ENCODE results near the gene GUCA2A. TPM values are rescaled to one million over a fixed set of nuclear protein-coding genes. Genes with fewer than 3 reads are reported as not detected.

Gene GUCA2A
- total RNA-seq, 2 experiments from 2014 or later: not detected

DNA sequence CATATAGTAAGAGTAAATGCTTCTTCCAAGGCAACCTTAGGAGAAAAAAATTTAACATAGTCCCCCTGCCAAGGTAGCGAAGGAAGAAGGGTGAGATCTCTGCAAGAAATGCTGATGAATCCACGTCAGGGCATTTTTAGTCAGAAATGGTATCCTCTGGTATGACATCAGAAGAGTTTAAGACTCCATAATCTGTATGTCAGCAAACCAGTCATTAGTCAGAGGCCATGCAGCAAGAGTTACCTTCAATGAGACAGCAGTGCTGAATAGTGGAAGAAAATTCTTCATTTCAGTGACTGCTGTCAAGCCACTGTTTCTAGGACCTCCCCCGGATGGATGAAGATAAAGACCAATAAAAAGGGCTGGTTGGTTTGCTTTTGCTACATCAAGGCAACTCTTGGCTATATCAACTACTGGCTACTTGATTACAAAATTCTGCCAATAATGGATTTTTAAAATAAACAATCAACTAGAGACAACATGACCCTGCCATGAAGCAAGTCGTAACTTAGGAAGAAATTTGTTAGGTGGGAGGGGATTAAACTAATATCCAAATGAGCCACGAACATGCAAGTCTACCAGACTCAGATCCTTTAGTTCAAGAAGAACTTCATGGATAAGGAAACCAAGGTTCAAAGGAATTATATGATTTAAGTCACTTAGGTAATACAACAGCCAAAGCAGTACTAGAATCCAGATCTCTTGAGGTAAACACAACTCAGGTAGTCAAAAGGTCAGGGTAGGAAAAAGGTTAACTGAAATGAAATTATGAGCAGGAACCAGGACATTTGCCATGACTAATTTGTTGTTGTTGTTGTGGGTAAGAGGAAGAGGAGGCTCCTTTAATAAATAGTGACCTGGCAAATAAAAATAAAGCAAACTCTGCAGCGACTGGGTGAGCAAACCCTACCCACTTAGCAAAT is 25.6 kb upstream of the GUCA2A start:
- Histone ChIP-seq H3K27ac (ENCODE audit: low read depth, low read length, poor library complexity, severe bottlenecking) (no peak overlapping the region), H3K4me3 (ENCODE audit: low read depth, low read length, poor library complexity, severe bottlenecking) (no peak overlapping the region), H3K36me3 (ENCODE audit: insufficient read depth, low read length) (peaks cover 78% of the 10 kb centered on the region), H3K79me2 (ENCODE audit: insufficient read depth, low read depth, low read length) (no peaks in the 10 kb centered on the region), H2AFZ (ENCODE audit: low read length) (no peak overlapping the region), H3K9me2 (ENCODE audit: insufficient read depth, low read length) (no peaks in the 10 kb centered on the region), H3K9me3 (ENCODE audit: low read length) (no peaks in the 10 kb centered on the region), H4K20me1 (ENCODE audit: insufficient read depth, low read length) (no peaks in the 10 kb centered on the region), H3K4me1 (ENCODE audit: insufficient read depth, low read length, poor library complexity, severe bottlenecking) (no peaks in the 10 kb centered on the region), H3K4me2 (ENCODE audit: low read length) (no peak overlapping the region)
- intact Hi-C loops (cut with micrococcal nuclease; ENCODE audit: unreplicated experiment): no loop called here
- ChIA-PET CTCF (ENCODE audit: unreplicated experiment) (no interaction called here), POLR2A (no interaction called here)
- BruUV-seq (replicated peaks): no TSS peak
- TF ChIP-seq, protein P1, sequence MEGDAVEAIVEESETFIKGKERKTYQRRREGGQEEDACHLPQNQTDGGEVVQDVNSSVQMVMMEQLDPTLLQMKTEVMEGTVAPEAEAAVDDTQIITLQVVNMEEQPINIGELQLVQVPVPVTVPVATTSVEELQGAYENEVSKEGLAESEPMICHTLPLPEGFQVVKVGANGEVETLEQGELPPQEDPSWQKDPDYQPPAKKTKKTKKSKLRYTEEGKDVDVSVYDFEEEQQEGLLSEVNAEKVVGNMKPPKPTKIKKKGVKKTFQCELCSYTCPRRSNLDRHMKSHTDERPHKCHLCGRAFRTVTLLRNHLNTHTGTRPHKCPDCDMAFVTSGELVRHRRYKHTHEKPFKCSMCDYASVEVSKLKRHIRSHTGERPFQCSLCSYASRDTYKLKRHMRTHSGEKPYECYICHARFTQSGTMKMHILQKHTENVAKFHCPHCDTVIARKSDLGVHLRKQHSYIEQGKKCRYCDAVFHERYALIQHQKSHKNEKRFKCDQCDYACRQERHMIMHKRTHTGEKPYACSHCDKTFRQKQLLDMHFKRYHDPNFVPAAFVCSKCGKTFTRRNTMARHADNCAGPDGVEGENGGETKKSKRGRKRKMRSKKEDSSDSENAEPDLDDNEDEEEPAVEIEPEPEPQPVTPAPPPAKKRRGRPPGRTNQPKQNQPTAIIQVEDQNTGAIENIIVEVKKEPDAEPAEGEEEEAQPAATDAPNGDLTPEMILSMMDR (conservative IDR thresholded peaks at IDR 0.05; ENCODE audit: low read length): no peak
- TF ChIP-seq EZH2phosphoT487 (IDR thresholded peaks at IDR 0.05; ENCODE audit: borderline replicate concordance, low read depth, low read length): no peak
- DNase-seq (ENCODE audit: low spot score): no peak

DNA sequence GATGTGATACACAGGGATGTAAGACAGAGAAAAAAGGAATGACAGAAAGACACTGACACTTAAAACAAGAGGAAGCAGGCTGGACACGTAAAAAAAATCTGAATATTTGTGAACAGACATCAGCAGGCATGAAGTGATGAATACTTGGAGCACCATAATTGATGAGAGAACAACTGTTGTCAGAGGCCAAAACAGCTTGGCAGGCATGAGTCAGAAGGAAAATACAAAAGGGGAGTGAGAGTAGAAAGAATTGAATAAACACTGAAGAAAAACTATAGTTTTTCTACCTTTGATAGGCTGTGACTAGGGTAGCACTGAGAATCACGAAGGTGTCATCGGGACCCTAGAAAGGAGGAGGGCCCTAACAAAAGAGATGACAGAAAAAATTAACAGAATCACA is 21.6 kb upstream of the GUCA2A start:
- Histone ChIP-seq H3K9me3 (ENCODE audit: low read length) (no peaks in the 10 kb centered on the region), H3K4me1 (ENCODE audit: insufficient read depth, low read length, poor library complexity, severe bottlenecking) (no peaks in the 10 kb centered on the region), H3K27ac (ENCODE audit: low read depth, low read length, poor library complexity, severe bottlenecking) (no peak overlapping the region), H4K20me1 (ENCODE audit: insufficient read depth, low read length) (no peaks in the 10 kb centered on the region), H3K9me2 (ENCODE audit: insufficient read depth, low read length) (no peaks in the 10 kb centered on the region), H2AFZ (ENCODE audit: low read length) (no peak overlapping the region), H3K79me2 (ENCODE audit: insufficient read depth, low read depth, low read length) (no peaks in the 10 kb centered on the region), H3K4me2 (ENCODE audit: low read length) (no peak overlapping the region), H3K4me3 (ENCODE audit: low read depth, low read length, poor library complexity, severe bottlenecking) (no peak overlapping the region), H3K36me3 (ENCODE audit: insufficient read depth, low read length) (peaks cover 76% of the 10 kb centered on the region)
- intact Hi-C loops (cut with micrococcal nuclease; ENCODE audit: unreplicated experiment): no loop called here
- no TSS peak for BruUV-seq (replicated peaks)
- ChIA-PET POLR2A (no interaction called here), CTCF (ENCODE audit: unreplicated experiment) (no interaction called here)
- TF ChIP-seq EZH2phosphoT487 (IDR thresholded peaks at IDR 0.05; ENCODE audit: borderline replicate concordance, low read depth, low read length): no peak
- TF ChIP-seq, protein P1 (conservative IDR thresholded peaks at IDR 0.05; ENCODE audit: low read length): no peak
- no peak for DNase-seq (ENCODE audit: low spot score)

DNA sequence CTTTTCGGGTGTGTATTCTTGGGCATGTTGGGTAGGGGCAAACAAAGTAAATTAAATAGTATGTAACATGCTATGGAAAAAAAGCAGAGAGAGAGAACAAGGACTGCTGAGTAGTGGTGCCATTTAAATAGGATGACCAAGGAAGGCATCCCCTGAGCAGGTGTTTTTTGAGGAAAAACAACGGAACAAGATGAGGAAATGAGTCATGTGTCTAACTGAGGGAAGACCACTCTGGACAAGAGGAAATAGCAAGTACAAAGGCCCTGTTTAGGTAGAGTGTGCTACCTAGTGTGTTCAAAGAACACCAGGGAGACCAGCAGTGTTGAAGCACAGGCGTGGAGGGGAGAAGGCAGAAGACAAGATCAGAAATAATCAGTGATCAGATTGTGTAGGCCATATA is 20.1 kb upstream of the GUCA2A start:
- Histone ChIP-seq H3K27ac (ENCODE audit: low read depth, low read length, poor library complexity, severe bottlenecking) (no peak overlapping the region), H3K4me3 (ENCODE audit: low read depth, low read length, poor library complexity, severe bottlenecking) (no peak overlapping the region), H2AFZ (ENCODE audit: low read length) (no peak overlapping the region), H3K9me3 (ENCODE audit: low read length) (no peaks in the 10 kb centered on the region), H4K20me1 (ENCODE audit: insufficient read depth, low read length) (no peaks in the 10 kb centered on the region), H3K79me2 (ENCODE audit: insufficient read depth, low read depth, low read length) (no peaks in the 10 kb centered on the region), H3K4me2 (ENCODE audit: low read length) (no peak overlapping the region), H3K9me2 (ENCODE audit: insufficient read depth, low read length) (no peaks in the 10 kb centered on the region), H3K36me3 (ENCODE audit: insufficient read depth, low read length) (peaks cover 74% of the 10 kb centered on the region), H3K4me1 (ENCODE audit: insufficient read depth, low read length, poor library complexity, severe bottlenecking) (no peaks in the 10 kb centered on the region)
- no peak for TF ChIP-seq EZH2phosphoT487 (IDR thresholded peaks at IDR 0.05; ENCODE audit: borderline replicate concordance, low read depth, low read length)
- TF ChIP-seq, protein P1 (conservative IDR thresholded peaks at IDR 0.05; ENCODE audit: low read length): no peak
- no TSS peak for BruUV-seq (replicated peaks)
- POLR2A ChIA-PET: interaction anchor here (0.7 kb wide), 1 partner anchor 220 kb away, joined by 4 read pairs; no protein-coding TSS in a partner anchor
- no peak for DNase-seq (ENCODE audit: low spot score)
- CTCF ChIA-PET (ENCODE audit: unreplicated experiment): no interaction called here
- intact Hi-C loops (cut with micrococcal nuclease; ENCODE audit: unreplicated experiment): no loop called here
